ENCODE results near the gene NAPG. TPM values are rescaled to one million over a fixed set of nuclear protein-coding genes. Genes with fewer than 3 reads are reported as not detected.

The NAPG gene
- total RNA-seq, 6 donors from 2014 or later: 16.8 to 72.0 (median 34.0) TPM

DNA sequence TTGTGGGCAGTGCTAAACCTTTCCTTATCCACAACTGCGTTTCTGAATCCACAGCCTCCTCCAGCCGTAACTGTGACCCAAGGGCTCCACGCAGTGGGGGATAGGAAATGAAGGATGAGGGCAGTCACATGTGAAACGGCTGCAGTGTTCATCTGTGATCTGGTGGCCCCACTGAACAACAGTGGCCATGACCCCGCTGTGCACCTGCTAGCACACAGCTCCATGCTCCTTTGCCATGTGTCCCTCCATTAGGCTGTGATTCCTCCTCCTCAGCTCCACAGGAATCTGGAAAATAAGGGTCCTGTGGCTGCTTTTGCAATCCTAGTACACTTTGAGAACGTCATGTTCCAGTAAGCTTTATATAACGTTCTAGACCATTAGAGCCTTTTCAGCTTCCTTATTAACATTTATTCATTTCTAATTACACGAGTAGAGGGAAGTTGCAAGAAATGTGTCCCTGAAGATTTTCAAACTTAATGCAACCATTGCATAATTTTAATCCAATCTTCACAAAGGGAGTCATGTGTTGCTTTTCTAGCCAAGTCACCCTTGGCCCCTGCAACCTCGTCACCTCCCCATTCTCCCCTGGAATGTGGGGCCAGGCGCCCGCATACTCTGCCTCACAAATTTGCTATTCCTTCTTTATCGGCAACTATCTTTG lies 7.1 kb upstream of the NAPG start:
- peak in 1 of 2 donors; percentile 51 for DNase-seq
- H3K36me3 ChIP-seq: no peaks in the 10 kb centered on the region
- peaks cover 14 to 25% (median 19%) of the 10 kb centered on the region in 4 donors for H3K4me1 ChIP-seq
- no peak overlapping the region for H3K4me3 ChIP-seq
- TF ChIP-seq, protein P1, sequence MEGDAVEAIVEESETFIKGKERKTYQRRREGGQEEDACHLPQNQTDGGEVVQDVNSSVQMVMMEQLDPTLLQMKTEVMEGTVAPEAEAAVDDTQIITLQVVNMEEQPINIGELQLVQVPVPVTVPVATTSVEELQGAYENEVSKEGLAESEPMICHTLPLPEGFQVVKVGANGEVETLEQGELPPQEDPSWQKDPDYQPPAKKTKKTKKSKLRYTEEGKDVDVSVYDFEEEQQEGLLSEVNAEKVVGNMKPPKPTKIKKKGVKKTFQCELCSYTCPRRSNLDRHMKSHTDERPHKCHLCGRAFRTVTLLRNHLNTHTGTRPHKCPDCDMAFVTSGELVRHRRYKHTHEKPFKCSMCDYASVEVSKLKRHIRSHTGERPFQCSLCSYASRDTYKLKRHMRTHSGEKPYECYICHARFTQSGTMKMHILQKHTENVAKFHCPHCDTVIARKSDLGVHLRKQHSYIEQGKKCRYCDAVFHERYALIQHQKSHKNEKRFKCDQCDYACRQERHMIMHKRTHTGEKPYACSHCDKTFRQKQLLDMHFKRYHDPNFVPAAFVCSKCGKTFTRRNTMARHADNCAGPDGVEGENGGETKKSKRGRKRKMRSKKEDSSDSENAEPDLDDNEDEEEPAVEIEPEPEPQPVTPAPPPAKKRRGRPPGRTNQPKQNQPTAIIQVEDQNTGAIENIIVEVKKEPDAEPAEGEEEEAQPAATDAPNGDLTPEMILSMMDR (IDR thresholded peaks at IDR 0.05): peak in 4 of 6 experiments; percentile 10 to 48 (median 24)
- peak in 1 of 2 donors; percentile 72 for TF ChIP-seq POLR2AphosphoS5 (IDR thresholded peaks at IDR 0.05)
- TF ChIP-seq EP300 (IDR thresholded peaks at IDR 0.05): peak in 2 of 4 donors; percentile 24 to 68
- no peak for TF ChIP-seq POLR2A (IDR thresholded peaks at IDR 0.05)
- H3K27ac ChIP-seq: peak overlapping the region in 2 of 4 donors; percentile 17 to 54
- 33 to 35% methylated on average over 12 of the region's 12 CpGs for WGBS, 2 donors
- peaks cover 0 to 3% (median 0%) of the 10 kb centered on the region in 4 donors for H3K9me3 ChIP-seq
- ATAC-seq (ENCODE audit: low FRiP score in 2 of 2): peak; percentile 53 to 62
- H3K27me3 ChIP-seq: no peaks in the 10 kb centered on the region

GRCh38 chr18:10519366-10519765 lies 6.5 kb upstream of the NAPG start:
- WGBS, 2 donors: 55 to 61% methylated on average over 2 of the region's 2 CpGs
- DNase-seq (no peak), ATAC-seq (ENCODE audit: low FRiP score in 2 of 2) (peak in 1 of 2 donors; percentile 9)
- H3K36me3 ChIP-seq: no peaks in the 10 kb centered on the region
- peaks cover 14 to 22% (median 19%) of the 10 kb centered on the region in 4 donors for H3K4me1 ChIP-seq
- TF ChIP-seq POLR2A (IDR thresholded peaks at IDR 0.05) (no peak), EP300 (IDR thresholded peaks at IDR 0.05) (no peak), POLR2AphosphoS5 (IDR thresholded peaks at IDR 0.05) (no peak)
- TF ChIP-seq, protein P1 (IDR thresholded peaks at IDR 0.05): no peak
- H3K27me3 ChIP-seq: no peaks in the 10 kb centered on the region
- H3K9me3 ChIP-seq: peaks cover 0 to 3% (median 0%) of the 10 kb centered on the region in 4 donors
- H3K4me3 ChIP-seq: no peak overlapping the region
- H3K27ac ChIP-seq: peak overlapping the region in 2 of 4 donors; percentile 17 to 54

DNA sequence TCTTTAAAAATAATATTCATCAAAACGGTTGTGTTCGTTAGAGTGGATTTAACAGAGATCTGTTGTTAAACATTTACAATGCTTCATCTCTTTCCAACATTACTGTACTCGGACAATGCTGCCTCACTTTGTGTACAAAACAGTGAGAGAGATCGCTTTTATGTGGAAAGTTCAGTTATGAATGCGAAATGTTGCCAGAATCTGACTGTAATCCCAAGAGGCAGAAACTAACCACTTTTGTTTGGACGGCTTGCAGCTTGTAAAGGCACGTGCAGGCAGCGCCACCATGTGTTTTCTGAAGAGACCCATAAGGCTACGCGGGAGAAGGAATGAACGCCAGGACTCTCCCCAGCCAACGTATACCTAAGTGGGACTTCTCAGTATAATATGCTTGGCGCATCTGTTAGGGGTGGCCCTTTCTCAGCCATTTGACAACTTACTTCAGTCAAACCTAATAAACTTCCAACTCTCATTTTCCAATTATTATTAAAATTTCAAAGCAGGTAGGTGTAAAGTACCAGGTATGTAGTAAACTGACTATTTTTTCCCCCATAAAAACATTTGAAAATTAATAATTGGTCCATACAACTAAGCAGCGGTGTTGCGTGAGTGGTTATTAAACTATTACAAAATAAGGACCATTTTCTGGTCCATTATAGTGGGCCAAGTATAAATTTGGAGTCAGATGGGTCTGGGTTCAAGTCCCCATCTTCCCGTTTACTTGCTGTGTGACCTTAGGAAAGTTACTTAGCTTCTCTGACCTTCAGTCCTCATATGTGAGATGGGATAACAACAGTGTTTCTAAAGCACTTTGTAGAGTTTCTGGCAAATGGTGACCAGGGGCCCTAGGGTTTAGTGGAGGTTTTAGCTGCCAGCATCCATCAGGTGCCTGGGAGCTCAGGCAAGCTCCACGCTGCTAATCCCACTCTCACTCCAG lies 5.6 kb upstream of the NAPG start:
- Histone ChIP-seq H3K9me3 (peaks cover 0 to 3% (median 0%) of the 10 kb centered on the region in 4 donors), H3K4me3 (no peak overlapping the region), H3K27ac (no peak overlapping the region), H3K4me1 (peaks cover 14 to 22% (median 21%) of the 10 kb centered on the region in 4 donors), H3K27me3 (no peaks in the 10 kb centered on the region), H3K36me3 (no peaks in the 10 kb centered on the region)
- 24 to 27% methylated on average over 14 to 17 of the region's 17 CpGs for WGBS, 2 donors
- TF ChIP-seq POLR2AphosphoS5 (IDR thresholded peaks at IDR 0.05) (peak in 1 of 2 donors; percentile 47), POLR2A (IDR thresholded peaks at IDR 0.05) (no peak), EP300 (IDR thresholded peaks at IDR 0.05) (no peak)
- TF ChIP-seq, protein P1 (IDR thresholded peaks at IDR 0.05): peak; percentile 49 to 76 (median 66)
- DNase-seq (peak; percentile 25 to 88), ATAC-seq (ENCODE audit: low FRiP score in 2 of 2) (peak; percentile 87 to 93)

- no peak for DNase-seq
These were observed 4.3 kb upstream of the NAPG start for GRCh38 chr18:10521566-10521965.

More at GRCh38 chr18:10521566-10521965, 4.3 kb upstream of the NAPG start:
- Histone ChIP-seq H3K27ac (no peak overlapping the region), H3K9me3 (peaks cover 0 to 3% (median 0%) of the 10 kb centered on the region in 4 donors), H3K27me3 (no peaks in the 10 kb centered on the region), H3K4me1 (peaks cover 18 to 27% (median 25%) of the 10 kb centered on the region in 4 donors), H3K36me3 (no peaks in the 10 kb centered on the region), H3K4me3 (no peak overlapping the region)
- 84 to 86% methylated on average over 8 of the region's 8 CpGs for WGBS, 2 donors
- TF ChIP-seq POLR2A (IDR thresholded peaks at IDR 0.05) (no peak), POLR2AphosphoS5 (IDR thresholded peaks at IDR 0.05) (no peak), EP300 (IDR thresholded peaks at IDR 0.05) (no peak)
- TF ChIP-seq, protein P1 (IDR thresholded peaks at IDR 0.05): no peak
- ATAC-seq (ENCODE audit: low FRiP score in 2 of 2): no peak
